ENCODE data around the gene ERBB4. TPM values are rescaled to one million over a fixed set of nuclear protein-coding genes. Genes with fewer than 3 reads are reported as not detected.

The ERBB4 gene
- total RNA-seq, 2 experiments from 2014 or later: not detected

DNA sequence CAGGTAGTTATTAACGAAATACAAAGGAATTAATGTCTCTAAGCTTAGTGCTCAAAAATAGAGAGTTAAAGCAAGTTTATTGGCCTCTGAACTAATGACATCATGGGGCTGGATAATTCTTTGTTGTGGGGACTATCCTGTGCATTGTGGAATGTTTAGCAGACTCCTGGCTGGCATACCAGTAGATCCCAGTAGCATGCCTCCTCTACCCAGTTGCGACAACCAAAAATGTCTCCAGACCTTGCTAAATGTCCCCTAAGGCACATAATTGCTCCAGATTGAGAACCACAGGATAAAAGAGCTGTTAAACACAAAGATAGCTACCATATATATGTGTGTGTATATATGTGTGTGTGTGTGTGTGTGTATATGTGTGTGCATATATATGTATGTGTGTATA, 194.5 kb downstream of the ERBB4 start:
- CTCF ChIA-PET: no interaction called here
- Mint-ChIP-seq H3K27ac (no peak overlapping the region), H3K4me1 (ENCODE audit: low read depth) (no peaks in the 10 kb centered on the region), H3K4me3 (no peak overlapping the region), H3K36me3 (ENCODE audit: low read depth) (no peaks in the 10 kb centered on the region), H3K27me3 (ENCODE audit: low read depth) (no peaks in the 10 kb centered on the region), H3K9me3 (ENCODE audit: insufficient read depth) (no peaks in the 10 kb centered on the region)
- no peak for ATAC-seq
- POLR2A ChIA-PET: no interaction called here
- DNase-seq: no peak

DNA sequence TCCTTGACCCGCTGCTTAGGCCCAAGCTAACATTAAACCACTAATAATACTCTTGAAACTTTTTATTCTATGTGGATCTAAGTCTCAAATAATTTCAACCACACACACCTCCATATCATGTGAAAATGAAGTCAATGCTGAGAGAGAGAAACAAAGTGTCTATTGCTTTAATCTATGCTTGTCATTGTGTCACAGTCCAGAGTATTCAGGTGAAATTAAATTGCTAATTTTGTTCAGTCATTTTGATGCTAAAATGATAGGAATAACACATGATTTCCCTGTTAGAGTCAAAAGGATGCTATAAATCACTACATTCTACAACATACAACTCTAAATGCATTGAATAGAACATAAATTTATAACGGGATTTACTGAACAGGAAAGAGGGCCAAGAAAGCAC, 195.4 kb downstream of the ERBB4 start:
- ATAC-seq (no peak), DNase-seq (no peak)
- H3K27me3 Mint-ChIP-seq (ENCODE audit: low read depth): no peaks in the 10 kb centered on the region
- H3K36me3 Mint-ChIP-seq (ENCODE audit: low read depth): no peaks in the 10 kb centered on the region
- ChIA-PET CTCF (no interaction called here), POLR2A (no interaction called here)
- no peaks in the 10 kb centered on the region for H3K4me1 Mint-ChIP-seq (ENCODE audit: low read depth)
- no peak overlapping the region for H3K27ac Mint-ChIP-seq
- H3K4me3 Mint-ChIP-seq: no peak overlapping the region
- no peaks in the 10 kb centered on the region for H3K9me3 Mint-ChIP-seq (ENCODE audit: insufficient read depth)

DNA sequence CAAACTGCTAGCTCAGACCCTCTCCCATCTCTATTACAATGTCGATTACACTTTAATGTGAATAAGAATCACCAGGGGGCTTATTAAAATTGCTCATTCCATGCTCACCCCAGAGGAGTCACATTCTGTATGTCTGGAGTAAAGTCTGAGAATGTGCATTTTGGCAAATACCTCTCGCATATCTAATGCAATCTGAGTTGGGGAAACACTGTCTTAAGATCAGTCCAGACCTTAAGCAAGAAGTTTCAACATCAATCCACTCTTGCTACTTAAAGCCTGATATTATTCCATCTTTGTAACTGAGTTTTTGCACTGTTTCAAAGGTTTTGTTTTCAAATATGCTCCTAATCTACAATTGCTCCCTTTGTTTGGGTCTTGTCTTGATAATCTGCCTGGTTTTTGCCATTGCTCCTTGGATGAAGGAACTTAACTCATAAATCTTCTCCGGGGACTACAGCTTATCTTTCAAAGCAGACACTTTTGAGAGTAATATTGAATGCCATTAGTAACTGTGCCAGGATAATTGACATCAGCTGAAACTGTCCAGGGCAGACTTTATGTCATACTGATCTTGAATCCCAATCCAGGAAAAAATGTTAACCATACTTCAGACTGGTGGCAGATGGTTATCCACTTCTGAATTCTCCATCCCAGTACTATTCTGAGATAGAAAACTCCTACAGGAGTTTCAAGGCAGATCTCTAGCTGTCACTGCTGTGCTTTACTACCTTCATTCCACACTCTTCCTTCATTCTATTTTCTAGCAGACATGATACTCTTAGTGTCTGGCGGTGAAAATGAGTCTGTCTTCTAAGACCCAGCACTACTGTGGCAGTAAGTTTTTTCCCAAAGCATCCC, 200.9 kb downstream of the ERBB4 start:
- no peaks in the 10 kb centered on the region for H3K4me1 Mint-ChIP-seq (ENCODE audit: low read depth)
- ChIA-PET POLR2A (no interaction called here), CTCF (no interaction called here)
- H3K36me3 Mint-ChIP-seq (ENCODE audit: low read depth): no peaks in the 10 kb centered on the region
- ATAC-seq: no peak
- no peak overlapping the region for H3K4me3 Mint-ChIP-seq
- no peaks in the 10 kb centered on the region for H3K9me3 Mint-ChIP-seq (ENCODE audit: insufficient read depth)
- no peaks in the 10 kb centered on the region for H3K27me3 Mint-ChIP-seq (ENCODE audit: low read depth)
- H3K27ac Mint-ChIP-seq: no peak overlapping the region
- DNase-seq: no peak

- DNase-seq (no peak), ATAC-seq (no peak)
- ChIA-PET POLR2A (no interaction called here), CTCF (no interaction called here)
- no peaks in the 10 kb centered on the region for H3K4me1 Mint-ChIP-seq (ENCODE audit: low read depth)
- H3K4me3 Mint-ChIP-seq: no peak overlapping the region
- H3K9me3 Mint-ChIP-seq (ENCODE audit: insufficient read depth): no peaks in the 10 kb centered on the region
- H3K27ac Mint-ChIP-seq: no peak overlapping the region
- H3K36me3 Mint-ChIP-seq (ENCODE audit: low read depth): no peaks in the 10 kb centered on the region
- no peaks in the 10 kb centered on the region for H3K27me3 Mint-ChIP-seq (ENCODE audit: low read depth)
These were observed 201.6 kb downstream of the ERBB4 start for GRCh38 chr2:212337036-212337435.

DNA sequence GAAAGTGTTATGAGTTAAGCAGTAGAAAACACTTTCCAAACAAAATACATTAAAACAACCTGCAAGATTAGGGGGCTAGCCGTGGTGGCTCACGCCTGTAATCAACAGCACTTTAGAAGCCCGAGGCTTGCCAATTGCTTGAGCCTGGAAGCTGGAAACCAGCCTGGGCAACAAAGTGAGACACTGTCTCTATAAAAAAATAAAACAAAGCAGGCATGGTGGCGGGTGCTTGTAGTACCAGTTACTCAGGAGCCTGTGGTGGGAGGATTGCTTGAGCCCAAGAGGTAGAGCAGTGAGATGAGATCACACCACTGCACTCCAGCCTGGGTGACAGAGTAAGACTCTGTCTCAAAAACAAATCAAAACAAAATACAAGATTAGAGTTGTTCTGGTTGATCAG, 208.3 kb downstream of the ERBB4 start:
- ChIA-PET POLR2A (no interaction called here), CTCF (no interaction called here)
- Mint-ChIP-seq H3K4me1 (ENCODE audit: low read depth) (no peaks in the 10 kb centered on the region), H3K4me3 (no peak overlapping the region), H3K27me3 (ENCODE audit: low read depth) (no peaks in the 10 kb centered on the region), H3K36me3 (ENCODE audit: low read depth) (no peaks in the 10 kb centered on the region), H3K27ac (no peak overlapping the region), H3K9me3 (ENCODE audit: insufficient read depth) (no peaks in the 10 kb centered on the region)
- DNase-seq: no peak
- no peak for ATAC-seq

GRCh38 chr2:212328712-212329496, 209.7 kb downstream of the ERBB4 start:
- ATAC-seq: no peak
- CTCF ChIA-PET: no interaction called here
- Mint-ChIP-seq H3K27me3 (ENCODE audit: low read depth) (no peaks in the 10 kb centered on the region), H3K4me3 (no peak overlapping the region), H3K4me1 (ENCODE audit: low read depth) (no peaks in the 10 kb centered on the region), H3K27ac (no peak overlapping the region), H3K36me3 (ENCODE audit: low read depth) (no peaks in the 10 kb centered on the region), H3K9me3 (ENCODE audit: insufficient read depth) (no peaks in the 10 kb centered on the region)
- no peak for DNase-seq
- POLR2A ChIA-PET: no interaction called here

- no peaks in the 10 kb centered on the region for H3K36me3 Mint-ChIP-seq (ENCODE audit: low read depth)
These were observed 210.5 kb downstream of the ERBB4 start for GRCh38 chr2:212328136-212328535.

DNA sequence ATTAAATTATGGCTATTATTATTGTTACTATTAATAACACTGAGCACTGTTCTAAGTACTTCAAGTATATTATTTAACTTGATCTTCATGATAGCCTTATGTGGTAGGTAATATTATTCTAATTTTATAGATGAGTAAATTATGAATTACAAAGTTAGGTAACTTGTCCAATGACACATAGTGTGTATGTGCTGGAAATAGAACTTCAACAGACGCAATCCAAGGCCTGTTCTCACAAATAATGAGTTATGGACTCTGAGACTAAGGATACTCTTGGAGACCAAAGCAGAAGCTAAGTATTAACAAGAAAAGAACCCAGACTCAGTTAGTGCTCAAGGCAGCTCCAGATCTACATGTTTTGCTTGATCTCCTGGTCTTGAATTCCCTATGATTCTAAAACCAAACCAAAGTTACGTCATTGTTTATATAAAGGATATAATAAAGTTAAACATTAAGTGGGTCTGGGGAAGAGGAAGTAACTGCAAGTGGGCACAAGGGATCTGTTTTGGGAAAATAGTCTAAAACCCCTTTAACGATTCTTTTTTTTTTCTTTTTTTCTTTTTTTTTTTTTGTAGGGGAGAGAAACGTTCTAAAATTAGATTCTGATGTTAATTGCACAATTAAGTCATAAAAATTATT, 211.3 kb downstream of the ERBB4 start:
- ChIA-PET POLR2A (no interaction called here), CTCF (no interaction called here)
- Mint-ChIP-seq H3K4me3 (no peak overlapping the region), H3K27ac (no peak overlapping the region), H3K36me3 (ENCODE audit: low read depth) (no peaks in the 10 kb centered on the region), H3K9me3 (ENCODE audit: insufficient read depth) (no peaks in the 10 kb centered on the region), H3K27me3 (ENCODE audit: low read depth) (no peaks in the 10 kb centered on the region), H3K4me1 (ENCODE audit: low read depth) (no peaks in the 10 kb centered on the region)
- DNase-seq: no peak
- no peak for ATAC-seq

More at GRCh38 chr2:212328136-212328535, 210.5 kb downstream of the ERBB4 start:
- H3K4me1 Mint-ChIP-seq (ENCODE audit: low read depth): no peaks in the 10 kb centered on the region
- H3K27ac Mint-ChIP-seq: no peak overlapping the region
- H3K9me3 Mint-ChIP-seq (ENCODE audit: insufficient read depth): no peaks in the 10 kb centered on the region
- CTCF ChIA-PET: no interaction called here
- no peaks in the 10 kb centered on the region for H3K27me3 Mint-ChIP-seq (ENCODE audit: low read depth)
- POLR2A ChIA-PET: no interaction called here
- no peak for ATAC-seq
- no peak overlapping the region for H3K4me3 Mint-ChIP-seq
- no peak for DNase-seq

DNA sequence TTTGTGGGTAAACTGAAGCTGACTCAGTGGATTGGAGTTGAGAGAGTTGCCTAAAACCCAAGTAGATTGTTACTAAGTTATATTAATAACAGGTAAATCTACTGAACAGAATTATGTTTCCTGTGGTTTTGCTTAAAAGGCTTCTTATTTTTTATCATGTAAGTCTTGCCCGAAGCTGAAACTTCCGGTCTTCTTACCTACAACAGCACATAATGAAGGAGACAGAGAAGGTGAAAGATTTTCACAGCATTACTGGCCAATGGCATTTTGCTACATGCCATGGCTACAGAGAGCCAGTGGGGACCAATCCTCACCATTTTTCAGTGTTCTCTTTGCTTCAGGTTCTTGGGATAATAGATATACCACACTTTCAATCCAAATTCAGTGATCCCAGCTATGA, 220.0 kb downstream of the ERBB4 start:
- Mint-ChIP-seq H3K4me3 (no peak overlapping the region), H3K27me3 (ENCODE audit: low read depth) (no peaks in the 10 kb centered on the region), H3K36me3 (ENCODE audit: low read depth) (no peaks in the 10 kb centered on the region), H3K9me3 (ENCODE audit: insufficient read depth) (no peaks in the 10 kb centered on the region), H3K4me1 (ENCODE audit: low read depth) (no peaks in the 10 kb centered on the region), H3K27ac (no peak overlapping the region)
- no peak for DNase-seq
- CTCF ChIA-PET: no interaction called here
- POLR2A ChIA-PET: no interaction called here
- no peak for ATAC-seq

DNA sequence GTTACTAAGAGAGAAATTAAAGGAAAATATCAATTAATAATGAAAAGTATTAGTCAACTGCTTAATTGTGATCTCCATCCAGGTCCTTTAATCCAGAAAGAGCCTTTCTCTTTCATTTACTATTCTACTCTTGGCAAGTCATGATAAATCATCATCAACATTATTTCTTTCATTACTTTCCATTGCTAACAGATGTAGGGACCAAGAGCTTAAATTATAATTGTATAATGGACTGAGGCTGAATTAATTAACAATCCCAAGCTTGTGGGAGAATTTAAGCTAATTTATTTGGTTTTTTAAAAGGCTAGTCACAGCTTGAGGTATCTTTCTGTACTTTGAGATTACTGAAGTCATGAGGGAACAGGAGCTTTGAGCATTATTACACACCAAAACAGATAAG, 223.9 kb downstream of the ERBB4 start:
- H3K27ac Mint-ChIP-seq: no peak overlapping the region
- CTCF ChIA-PET: no interaction called here
- H3K36me3 Mint-ChIP-seq (ENCODE audit: low read depth): no peaks in the 10 kb centered on the region
- H3K9me3 Mint-ChIP-seq (ENCODE audit: insufficient read depth): no peaks in the 10 kb centered on the region
- DNase-seq: no peak
- ATAC-seq: no peak
- POLR2A ChIA-PET: no interaction called here
- no peak overlapping the region for H3K4me3 Mint-ChIP-seq
- H3K27me3 Mint-ChIP-seq (ENCODE audit: low read depth): no peaks in the 10 kb centered on the region
- H3K4me1 Mint-ChIP-seq (ENCODE audit: low read depth): no peaks in the 10 kb centered on the region

DNA sequence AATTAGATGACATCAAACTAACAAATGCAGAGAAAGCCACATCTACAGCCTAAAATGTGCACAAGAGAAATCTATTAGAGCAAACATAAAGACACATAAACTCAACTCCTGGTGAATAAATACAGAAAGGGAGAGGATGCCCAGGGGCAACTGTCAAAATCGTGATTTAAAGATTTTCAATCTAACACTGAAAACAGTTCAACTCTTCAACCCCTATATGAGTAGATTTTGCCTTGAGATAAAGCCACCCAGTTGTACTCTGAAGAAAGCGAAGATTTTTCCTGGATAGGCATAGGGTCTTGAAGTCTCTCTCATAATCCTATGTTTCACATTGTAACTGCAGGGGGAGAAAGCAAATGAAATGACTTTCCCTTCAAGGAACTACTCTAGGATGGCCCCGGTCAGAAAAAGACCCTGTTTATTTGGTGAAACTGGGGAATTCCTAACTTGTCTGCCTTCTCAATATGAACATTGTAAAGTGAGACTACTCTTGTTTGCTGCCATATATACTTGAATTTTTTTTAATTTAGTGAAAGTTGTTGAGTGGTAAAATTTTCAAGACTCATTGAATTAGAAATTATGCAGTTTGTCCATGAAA, 226.7 kb downstream of the ERBB4 start:
- Mint-ChIP-seq H3K27me3 (ENCODE audit: low read depth) (no peaks in the 10 kb centered on the region), H3K9me3 (ENCODE audit: insufficient read depth) (no peaks in the 10 kb centered on the region), H3K27ac (no peak overlapping the region), H3K36me3 (ENCODE audit: low read depth) (no peaks in the 10 kb centered on the region), H3K4me1 (ENCODE audit: low read depth) (no peaks in the 10 kb centered on the region), H3K4me3 (no peak overlapping the region)
- ChIA-PET CTCF (no interaction called here), POLR2A (no interaction called here)
- DNase-seq (no peak), ATAC-seq (no peak)

GRCh38 chr2:212299943-212300342, 238.7 kb downstream of the ERBB4 start:
- ChIA-PET POLR2A (no interaction called here), CTCF (no interaction called here)
- no peak for ATAC-seq
- no peaks in the 10 kb centered on the region for H3K27me3 Mint-ChIP-seq (ENCODE audit: low read depth)
- no peak overlapping the region for H3K4me3 Mint-ChIP-seq
- no peak for DNase-seq
- no peak overlapping the region for H3K27ac Mint-ChIP-seq
- no peaks in the 10 kb centered on the region for H3K9me3 Mint-ChIP-seq (ENCODE audit: insufficient read depth)
- H3K4me1 Mint-ChIP-seq (ENCODE audit: low read depth): no peaks in the 10 kb centered on the region
- H3K36me3 Mint-ChIP-seq (ENCODE audit: low read depth): no peaks in the 10 kb centered on the region

Measured in activated CD8-positive, alpha-beta T cell treated with anti-CD3 and anti-CD28 coated beads, Interleukin-2, amount 10 ng/mL, durations not matched to agents 7 days and 5 days (primary cell).